Lower leg skin (tissue), 4 donors: ENCODE results near the gene SOD2. TPM values are rescaled to one million over a fixed set of nuclear protein-coding genes. Genes with fewer than 3 reads are reported as not detected.
"Not testable (repeated sequence)": the region's sequence is repeated elsewhere in the genome, so short reads cannot be mapped to it uniquely, and the experiment has no call there.

Experiments
- DNase-seq, 2 donors: peaks; one replicate each; pipeline ENCODE4 v3.0.0-alpha.2; 2019; ENCODE audit warnings: low spot score in 2 of 2
- H3K4me3 ChIP-seq: fragments of 200-600 bp; sonication (generic); 2 replicates; pipeline ENCODE4 v1.5.1; 2017; ENCODE audit warnings: mild to moderate bottlenecking, low read depth; ENCODE audit not compliant: poor library complexity, severe bottlenecking
- POLR2A ChIP-seq, 2 donors: fragments of 450-650 bp; IDR thresholded peaks; one replicate each; pipeline ENCODE4 v1.6.1; 2016 to 2017; ENCODE audit warnings: antibody characterized with exemption in 2 of 2, mild to moderate bottlenecking in 1 of 2, moderate library complexity in 1 of 2
- WGBS, 2 donors: methylation state at CpG; one replicate each; pipeline ENCODE4 v1.1.5; 2018; 5-methylcytosine and 5-hydroxymethylcytosine counted together
- intact Hi-C: fragments of 100-400 bp; cut with DNase I; formaldehyde crosslinking; loops from one replicate; pipeline ENCODE4 v1.15.0; 2023; ENCODE audit warnings: low total_unique reads
- total RNA-seq, 4 donors: library from RNA; depleted of rRNA; stranded (reverse); fragments of >200 nt; gene quantifications; one replicate each; pipeline ENCODE4 v1.1.0, GENCODE V29; 2016
- TF ChIP-seq, protein P1 (sequence below), 3 donors: fragments of 450-650 bp; IDR thresholded peaks; one replicate each; pipeline ENCODE4 v1.5.1; 2016; ENCODE audit warnings: antibody characterized with exemption in 3 of 3, mild to moderate bottlenecking in 3 of 3, moderate library complexity in 2 of 3

SOD2 gene
- total RNA-seq, 4 donors from 2014 or later: 117 to 280 (median 190) TPM

DNA sequence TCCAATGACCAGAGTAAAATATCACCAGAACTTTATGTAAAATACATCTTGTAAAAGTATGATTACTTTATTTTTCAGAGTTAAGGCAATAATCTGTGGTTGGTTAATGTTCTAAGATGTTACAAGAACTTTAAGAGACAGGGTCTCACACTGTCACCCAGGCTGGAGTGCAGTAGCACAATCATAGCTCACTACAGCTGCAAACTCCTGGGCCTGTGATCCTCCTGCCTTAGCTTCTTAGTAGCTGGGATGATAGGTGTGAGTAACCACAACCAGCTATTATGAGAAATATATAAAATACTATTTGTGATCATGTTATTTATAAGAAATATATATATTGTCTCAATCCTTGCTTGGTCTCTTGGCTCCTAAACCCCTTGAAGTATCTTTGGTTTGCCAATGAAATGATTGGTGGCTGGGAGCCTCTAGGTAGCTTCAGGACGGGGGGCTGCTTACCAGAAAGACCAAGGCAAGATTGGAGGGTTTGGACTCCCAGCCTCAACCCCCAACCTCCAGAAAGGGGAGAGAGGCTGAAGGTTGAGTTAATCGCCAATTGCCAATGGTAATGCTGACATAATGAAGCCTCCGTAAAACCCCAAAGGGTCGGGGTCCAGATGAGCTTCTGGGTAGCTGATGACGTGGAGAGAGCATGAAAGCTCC lies 15.4 kb downstream of the SOD2 start:
- WGBS, 2 donors: 93 to 96% methylated on average over 5 of the region's 5 CpGs
- no peak for TF ChIP-seq POLR2A (IDR thresholded peaks at IDR 0.05)
- TF ChIP-seq, protein P1, sequence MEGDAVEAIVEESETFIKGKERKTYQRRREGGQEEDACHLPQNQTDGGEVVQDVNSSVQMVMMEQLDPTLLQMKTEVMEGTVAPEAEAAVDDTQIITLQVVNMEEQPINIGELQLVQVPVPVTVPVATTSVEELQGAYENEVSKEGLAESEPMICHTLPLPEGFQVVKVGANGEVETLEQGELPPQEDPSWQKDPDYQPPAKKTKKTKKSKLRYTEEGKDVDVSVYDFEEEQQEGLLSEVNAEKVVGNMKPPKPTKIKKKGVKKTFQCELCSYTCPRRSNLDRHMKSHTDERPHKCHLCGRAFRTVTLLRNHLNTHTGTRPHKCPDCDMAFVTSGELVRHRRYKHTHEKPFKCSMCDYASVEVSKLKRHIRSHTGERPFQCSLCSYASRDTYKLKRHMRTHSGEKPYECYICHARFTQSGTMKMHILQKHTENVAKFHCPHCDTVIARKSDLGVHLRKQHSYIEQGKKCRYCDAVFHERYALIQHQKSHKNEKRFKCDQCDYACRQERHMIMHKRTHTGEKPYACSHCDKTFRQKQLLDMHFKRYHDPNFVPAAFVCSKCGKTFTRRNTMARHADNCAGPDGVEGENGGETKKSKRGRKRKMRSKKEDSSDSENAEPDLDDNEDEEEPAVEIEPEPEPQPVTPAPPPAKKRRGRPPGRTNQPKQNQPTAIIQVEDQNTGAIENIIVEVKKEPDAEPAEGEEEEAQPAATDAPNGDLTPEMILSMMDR (IDR thresholded peaks at IDR 0.05): no peak
- DNase-seq: no peak
- no peak overlapping the region for H3K4me3 ChIP-seq
- intact Hi-C loops: no loop called here

DNA sequence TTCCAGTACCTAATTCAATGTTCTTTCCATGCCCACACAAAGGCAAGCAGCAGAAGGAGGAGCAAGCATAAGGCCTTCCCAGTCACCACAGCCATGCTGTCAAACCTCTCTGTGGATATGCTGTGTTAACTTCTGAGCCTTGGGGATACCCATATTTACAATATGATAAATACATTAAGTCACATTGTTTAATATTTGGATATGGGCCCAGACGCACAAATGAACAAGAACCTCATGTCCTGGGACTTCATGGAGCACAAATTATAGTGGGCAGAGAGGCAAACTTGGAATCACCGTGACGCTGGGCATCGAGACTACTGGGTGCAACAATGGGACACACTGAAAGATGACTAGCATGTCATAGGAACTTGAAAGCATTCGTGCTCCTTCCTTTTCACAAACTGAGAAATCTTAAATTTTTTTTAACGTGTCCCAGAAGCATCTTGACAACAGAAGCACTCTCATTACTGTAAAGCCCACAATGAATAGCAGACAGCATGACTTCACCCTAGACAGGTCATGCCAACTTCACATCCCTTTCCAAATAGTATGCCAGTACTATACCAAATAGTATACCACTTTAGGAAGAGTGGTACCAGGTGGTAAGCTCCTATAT lies 16.0 kb downstream of the SOD2 start:
- TF ChIP-seq, protein P1 (IDR thresholded peaks at IDR 0.05): no peak
- TF ChIP-seq POLR2A (IDR thresholded peaks at IDR 0.05): no peak
- no peak overlapping the region for H3K4me3 ChIP-seq
- intact Hi-C loops: no loop called here
- WGBS, 2 donors: 72 to 80% methylated on average over 6 of the region's 6 CpGs
- no peak for DNase-seq

DNA sequence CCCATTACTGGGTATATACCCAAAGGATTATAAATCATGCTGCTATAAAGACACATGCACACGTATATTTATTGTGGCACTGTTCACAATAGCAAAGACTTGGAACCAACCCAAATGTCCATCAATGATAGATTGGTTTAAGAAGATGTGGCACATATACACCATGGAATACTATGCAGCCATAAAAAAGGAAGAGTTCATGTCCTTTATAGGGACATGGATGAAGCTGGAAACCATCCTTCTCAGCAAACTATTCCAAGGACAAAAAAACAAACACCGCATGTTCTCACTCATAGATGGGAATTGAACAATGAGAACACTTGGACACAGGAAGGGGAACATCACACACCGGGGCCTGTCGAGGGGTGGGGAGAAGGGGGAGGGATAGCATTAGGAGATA lies 16.8 kb downstream of the SOD2 start:
- H3K4me3 ChIP-seq, DNase-seq, intact Hi-C loops: not testable (repeated sequence)
- 92 to 96% methylated on average over 4 of the region's 4 CpGs for WGBS, 2 donors

DNA sequence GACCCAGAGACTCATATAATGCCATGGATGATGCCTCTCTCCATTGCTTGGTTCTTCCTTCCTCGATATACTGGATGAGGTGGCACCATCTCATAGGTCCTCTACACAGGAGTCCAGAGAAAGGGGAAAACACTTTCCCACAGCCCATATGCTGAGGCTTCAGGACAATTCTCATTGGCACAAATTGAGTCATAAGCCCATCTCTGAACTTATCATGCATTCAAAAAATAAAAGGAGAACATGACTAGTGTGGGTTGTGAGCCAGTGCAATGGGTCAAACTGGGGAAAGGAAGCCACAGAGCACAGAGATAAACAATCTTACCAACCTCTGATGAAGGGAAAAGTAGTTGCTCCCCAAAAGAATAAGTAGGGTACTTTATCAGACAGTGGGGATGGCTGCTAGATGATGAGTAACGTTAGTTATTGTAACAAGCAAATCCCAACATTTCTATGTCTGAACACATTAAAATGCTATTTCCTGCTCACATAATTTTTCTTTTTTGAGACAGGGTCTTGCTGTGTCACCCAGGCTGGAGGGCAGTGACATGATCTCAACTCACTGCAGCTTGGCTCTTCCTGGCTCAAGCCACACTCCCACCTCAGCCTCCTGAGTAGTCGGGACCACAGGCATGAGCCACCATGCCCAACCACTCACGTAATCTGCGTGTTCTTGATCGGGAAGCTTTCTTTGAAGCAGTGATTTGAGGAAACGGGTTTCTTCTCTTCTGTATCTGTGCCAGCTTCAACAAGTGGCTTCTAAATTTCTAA lies 27.0 kb downstream of the SOD2 start:
- 93% methylated on average over 7 of the region's 7 CpGs for WGBS, 2 donors
- DNase-seq: no peak
- no peak overlapping the region for H3K4me3 ChIP-seq
- intact Hi-C loops: no loop called here
- no peak for TF ChIP-seq POLR2A (IDR thresholded peaks at IDR 0.05)
- TF ChIP-seq, protein P1 (IDR thresholded peaks at IDR 0.05): no peak

DNA sequence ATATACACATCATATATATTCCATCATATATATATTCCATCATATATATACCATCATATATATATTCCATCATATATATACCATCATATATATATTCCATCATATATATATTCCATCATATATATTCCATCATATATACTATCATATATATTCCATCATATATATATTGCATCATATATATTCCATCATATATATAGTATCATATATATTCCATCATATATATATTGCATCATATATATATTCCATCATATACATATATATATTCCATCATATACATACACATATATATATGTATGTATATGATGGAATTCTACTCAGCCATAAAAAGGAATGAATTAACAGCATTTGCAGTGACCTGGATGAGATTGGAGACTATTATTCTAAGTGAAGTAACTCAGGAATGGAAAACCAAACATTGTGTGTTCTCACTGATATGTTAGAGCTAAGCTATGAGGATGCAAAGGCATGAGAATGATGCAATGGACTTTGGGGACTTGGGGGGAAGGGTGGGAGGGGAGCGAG lies 29.6 kb downstream of the SOD2 start:
- DNase-seq, H3K4me3 ChIP-seq, intact Hi-C loops: not testable (repeated sequence)
- 96% methylated on average over 1 of the region's 1 CpG for WGBS, 2 donors

DNA sequence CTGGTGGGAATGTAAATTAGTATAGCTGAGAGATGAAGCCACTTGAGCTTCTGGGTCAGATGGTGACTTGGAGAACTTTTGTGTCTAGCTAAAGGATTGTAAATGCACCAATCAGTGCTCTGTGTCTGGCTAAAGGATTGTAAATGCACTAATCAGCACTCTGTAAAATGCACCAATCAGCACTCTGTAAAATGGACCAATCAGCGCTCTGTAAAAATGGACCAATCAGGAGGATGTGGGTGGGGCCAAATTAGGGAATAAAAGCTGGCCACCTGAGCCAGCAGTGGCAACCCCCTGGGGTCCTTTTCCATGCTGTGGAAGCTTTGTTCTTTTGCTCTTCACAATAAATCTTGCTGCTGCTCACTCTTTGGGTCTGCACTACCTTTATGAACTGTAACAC lies 31.1 kb downstream of the SOD2 start:
- 100% methylated on average over 1 of the region's 1 CpG for WGBS, 2 donors
- intact Hi-C loops, DNase-seq, H3K4me3 ChIP-seq: not testable (repeated sequence)

DNA sequence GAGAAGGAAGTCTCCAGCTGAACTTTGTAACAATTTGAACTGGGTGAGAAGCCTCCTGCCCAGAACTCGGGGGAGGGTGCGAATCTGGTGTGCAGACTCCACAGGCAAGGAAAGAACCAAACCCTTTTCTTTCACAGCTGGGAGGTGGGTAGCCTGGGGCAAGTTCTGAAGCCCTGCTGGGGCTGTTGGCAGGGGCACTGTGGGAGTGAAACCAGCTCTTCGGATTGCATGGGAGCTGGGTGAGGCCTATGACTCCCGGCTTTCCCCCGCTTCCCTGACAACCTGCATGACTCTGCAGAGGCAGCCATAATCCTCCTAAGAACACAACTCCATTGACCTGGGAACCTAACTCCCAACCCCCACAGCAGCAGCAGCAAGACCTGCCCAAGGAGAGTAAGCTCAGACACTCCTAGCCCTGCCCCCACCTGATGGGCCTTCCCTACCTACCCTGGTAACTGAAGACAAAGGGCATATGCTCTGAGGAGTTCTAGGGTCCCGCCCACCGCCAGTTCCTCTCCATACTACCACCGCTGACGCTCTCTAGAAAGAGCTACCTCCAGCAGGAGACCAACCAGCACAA lies 37.5 kb downstream of the SOD2 start:
- DNase-seq: no peak
- intact Hi-C loops: loop anchor here (10.0 kb wide), 1 partner anchor 481 kb away; no protein-coding TSS in a partner anchor
- H3K4me3 ChIP-seq: no peak overlapping the region
- TF ChIP-seq POLR2A (IDR thresholded peaks at IDR 0.05): no peak
- TF ChIP-seq, protein P1 (IDR thresholded peaks at IDR 0.05): no peak
- 93 to 97% methylated on average over 9 of the region's 9 CpGs for WGBS, 2 donors
